HEK293 (cell line): Measurements from ENCODE around the gene S1PR2.

ENCODE experiments used
- BCL11B ChIP-seq: fragments of 450-650 bp; formaldehyde crosslinking; IDR thresholded peaks from 2 replicates; pipeline ENCODE4 v1.5.1; 2016; ENCODE audit warnings: low read depth, missing biosample characterization, missing genetic modification characterization
- HOXC10 ChIP-seq: sonication (generic); formaldehyde crosslinking; IDR thresholded peaks from 2 replicates; pipeline ENCODE4 v1.8.1; 2023; ENCODE audit warnings: mild to moderate bottlenecking, missing genetic modification reagents
- KLF16 ChIP-seq: fragments of 450-650 bp; formaldehyde crosslinking; IDR thresholded peaks from 2 replicates; pipeline ENCODE4 v1.5.1; 2017; ENCODE audit warnings: missing biosample characterization, missing genetic modification characterization
- PRDM4 ChIP-seq: fragments of 450-650 bp; formaldehyde crosslinking; IDR thresholded peaks from 2 replicates; pipeline ENCODE4 v1.5.1; 2017; ENCODE audit warnings: missing biosample characterization, missing genetic modification characterization
- TRIM28 ChIP-seq: IDR thresholded peaks from 2 replicates; pipeline ENCODE4 v1.6.1; 2011; ENCODE audit warnings: low read length, control low read depth, borderline replicate concordance
- ZBTB6 ChIP-seq: fragments of 450-650 bp; formaldehyde crosslinking; IDR thresholded peaks from 2 replicates; pipeline ENCODE4 v1.5.1; 2017; ENCODE audit warnings: missing biosample characterization, missing genetic modification characterization
- ZNF23 ChIP-seq: fragments of 450-650 bp; formaldehyde crosslinking; IDR thresholded peaks from 2 replicates; pipeline ENCODE4 v1.5.1; 2016; ENCODE audit warnings: missing biosample characterization, missing genetic modification characterization, borderline replicate concordance
- ZNF248 ChIP-seq: fragments of 450-650 bp; formaldehyde crosslinking; IDR thresholded peaks from 2 replicates; pipeline ENCODE4 v1.5.1; 2017; ENCODE audit warnings: missing biosample characterization, missing genetic modification characterization
- ZNF26 ChIP-seq: fragments of 450-650 bp; formaldehyde crosslinking; IDR thresholded peaks from 2 replicates; pipeline ENCODE4 v1.5.1; 2016; ENCODE audit warnings: missing biosample characterization, missing genetic modification characterization
- ZNF274 ChIP-seq, 2 experiments: fragments of 200-500 bp in 1 of 2; fragments of 450-650 bp in 1 of 2; sonication (Bioruptor generic) in 1 of 2; formaldehyde crosslinking in 1 of 2; IDR thresholded peaks; 2 replicates each; pipeline versions ENCODE4 v1.5.1 to v1.6.1; 2014 to 2016; ENCODE audit warnings: borderline replicate concordance in 1 of 2, inconsistent platforms in 1 of 2, low read length in 1 of 2, missing biosample characterization in 1 of 2, missing genetic modification characterization in 1 of 2
- ZNF362 ChIP-seq: fragments of 450-650 bp; formaldehyde crosslinking; IDR thresholded peaks from 2 replicates; pipeline ENCODE4 v1.5.1; 2016; ENCODE audit warnings: missing biosample characterization, missing genetic modification characterization
- ZNF426 ChIP-seq: fragments of 450-650 bp; formaldehyde crosslinking; IDR thresholded peaks from 2 replicates; pipeline ENCODE4 v1.5.1; 2017; ENCODE audit warnings: missing biosample characterization, missing genetic modification characterization, mild to moderate bottlenecking, inconsistent platforms, moderate library complexity
- ZNF433 ChIP-seq: fragments of 450-650 bp; formaldehyde crosslinking; IDR thresholded peaks from 2 replicates; pipeline ENCODE4 v1.5.1; 2016; ENCODE audit warnings: missing biosample characterization, missing genetic modification characterization, low read depth
- ZNF473 ChIP-seq: fragments of 450-650 bp; formaldehyde crosslinking; IDR thresholded peaks from 2 replicates; pipeline ENCODE4 v1.5.1; 2017; ENCODE audit warnings: missing biosample characterization, missing genetic modification characterization
- ZNF548 ChIP-seq: fragments of 450-650 bp; formaldehyde crosslinking; IDR thresholded peaks from 2 replicates; pipeline ENCODE4 v1.5.1; 2016; ENCODE audit warnings: missing biosample characterization, missing genetic modification characterization
- ZNF596 ChIP-seq: fragments of 450-650 bp; IDR thresholded peaks from 2 replicates; pipeline ENCODE4 v1.5.0; 2018; ENCODE audit warnings: missing biosample characterization, mild to moderate bottlenecking, missing genetic modification characterization, moderate library complexity
- ZNF660 ChIP-seq: fragments of 450-650 bp; IDR thresholded peaks from 2 replicates; pipeline ENCODE4 v1.5.1; 2018; ENCODE audit warnings: missing biosample characterization, mild to moderate bottlenecking, missing genetic modification characterization
- TF ChIP-seq, protein P1 (sequence below): fragments of 450-650 bp; formaldehyde crosslinking; IDR thresholded peaks from 2 replicates; pipeline ENCODE4 v1.5.1; 2017; ENCODE audit warnings: missing biosample characterization, mild to moderate bottlenecking, missing genetic modification characterization, moderate library complexity
- TF ChIP-seq, protein P2 (sequence below): fragments of 450-650 bp; formaldehyde crosslinking; IDR thresholded peaks from 2 replicates; pipeline ENCODE4 v1.5.1; 2017; ENCODE audit warnings: missing biosample characterization, missing genetic modification characterization
- TF ChIP-seq, protein P3 (sequence below): fragments of 450-650 bp; formaldehyde crosslinking; optimal IDR thresholded peaks from 2 replicates; pipeline ENCODE3; 2016; ENCODE audit warnings: missing biosample characterization, mild to moderate bottlenecking, missing genetic modification characterization
- TF ChIP-seq, protein P4 (sequence below): fragments of 450-650 bp; formaldehyde crosslinking; conservative IDR thresholded peaks from 2 replicates; pipeline ENCODE4 v1.5.1; 2016; ENCODE audit warnings: low read depth, missing biosample characterization, missing genetic modification characterization

Gene S1PR2

GRCh38 chr19:10194500-10195198 lies 36.5 kb downstream of the S1PR2 start, which contains the start of gene DNMT1 (continued):
- peak; percentile 76 for TF ChIP-seq KLF16
- no peak for TF ChIP-seq ZNF26 (tag by site-specific recombination)
- no peak for TF ChIP-seq TRIM28
- TF ChIP-seq HOXC10 (CRISPR knock-in tag) = 0 out of 2 replicates have a peak, but pooled peaks have one; percentile 91
- TF ChIP-seq ZNF473 (tag by site-specific recombination) = no peak
- TF ChIP-seq, protein P1, sequence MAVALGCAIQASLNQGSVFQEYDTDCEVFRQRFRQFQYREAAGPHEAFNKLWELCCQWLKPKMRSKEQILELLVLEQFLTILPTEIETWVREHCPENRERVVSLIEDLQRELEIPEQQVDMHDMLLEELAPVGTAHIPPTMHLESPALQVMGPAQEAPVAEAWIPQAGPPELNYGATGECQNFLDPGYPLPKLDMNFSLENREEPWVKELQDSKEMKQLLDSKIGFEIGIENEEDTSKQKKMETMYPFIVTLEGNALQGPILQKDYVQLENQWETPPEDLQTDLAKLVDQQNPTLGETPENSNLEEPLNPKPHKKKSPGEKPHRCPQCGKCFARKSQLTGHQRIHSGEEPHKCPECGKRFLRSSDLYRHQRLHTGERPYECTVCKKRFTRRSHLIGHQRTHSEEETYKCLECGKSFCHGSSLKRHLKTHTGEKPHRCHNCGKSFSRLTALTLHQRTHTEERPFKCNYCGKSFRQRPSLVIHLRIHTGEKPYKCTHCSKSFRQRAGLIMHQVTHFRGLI (tag by site-specific recombination) = no peak; the same call in 1 of the 2 replicates
- TF ChIP-seq, protein P2, sequence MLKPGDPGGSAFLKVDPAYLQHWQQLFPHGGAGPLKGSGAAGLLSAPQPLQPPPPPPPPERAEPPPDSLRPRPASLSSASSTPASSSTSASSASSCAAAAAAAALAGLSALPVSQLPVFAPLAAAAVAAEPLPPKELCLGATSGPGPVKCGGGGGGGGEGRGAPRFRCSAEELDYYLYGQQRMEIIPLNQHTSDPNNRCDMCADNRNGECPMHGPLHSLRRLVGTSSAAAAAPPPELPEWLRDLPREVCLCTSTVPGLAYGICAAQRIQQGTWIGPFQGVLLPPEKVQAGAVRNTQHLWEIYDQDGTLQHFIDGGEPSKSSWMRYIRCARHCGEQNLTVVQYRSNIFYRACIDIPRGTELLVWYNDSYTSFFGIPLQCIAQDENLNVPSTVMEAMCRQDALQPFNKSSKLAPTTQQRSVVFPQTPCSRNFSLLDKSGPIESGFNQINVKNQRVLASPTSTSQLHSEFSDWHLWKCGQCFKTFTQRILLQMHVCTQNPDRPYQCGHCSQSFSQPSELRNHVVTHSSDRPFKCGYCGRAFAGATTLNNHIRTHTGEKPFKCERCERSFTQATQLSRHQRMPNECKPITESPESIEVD (tag by site-specific recombination) = no peak
- TF ChIP-seq, protein P3, sequence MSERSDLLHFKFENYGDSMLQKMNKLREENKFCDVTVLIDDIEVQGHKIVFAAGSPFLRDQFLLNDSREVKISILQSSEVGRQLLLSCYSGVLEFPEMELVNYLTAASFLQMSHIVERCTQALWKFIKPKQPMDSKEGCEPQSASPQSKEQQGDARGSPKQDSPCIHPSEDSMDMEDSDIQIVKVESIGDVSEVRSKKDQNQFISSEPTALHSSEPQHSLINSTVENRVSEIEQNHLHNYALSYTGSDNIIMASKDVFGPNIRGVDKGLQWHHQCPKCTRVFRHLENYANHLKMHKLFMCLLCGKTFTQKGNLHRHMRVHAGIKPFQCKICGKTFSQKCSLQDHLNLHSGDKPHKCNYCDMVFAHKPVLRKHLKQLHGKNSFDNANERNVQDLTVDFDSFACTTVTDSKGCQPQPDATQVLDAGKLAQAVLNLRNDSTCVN (tag by site-specific recombination) = peak; percentile 99
- TF ChIP-seq ZNF596 (tag by site-specific recombination) = no peak
- TF ChIP-seq, protein P4, sequence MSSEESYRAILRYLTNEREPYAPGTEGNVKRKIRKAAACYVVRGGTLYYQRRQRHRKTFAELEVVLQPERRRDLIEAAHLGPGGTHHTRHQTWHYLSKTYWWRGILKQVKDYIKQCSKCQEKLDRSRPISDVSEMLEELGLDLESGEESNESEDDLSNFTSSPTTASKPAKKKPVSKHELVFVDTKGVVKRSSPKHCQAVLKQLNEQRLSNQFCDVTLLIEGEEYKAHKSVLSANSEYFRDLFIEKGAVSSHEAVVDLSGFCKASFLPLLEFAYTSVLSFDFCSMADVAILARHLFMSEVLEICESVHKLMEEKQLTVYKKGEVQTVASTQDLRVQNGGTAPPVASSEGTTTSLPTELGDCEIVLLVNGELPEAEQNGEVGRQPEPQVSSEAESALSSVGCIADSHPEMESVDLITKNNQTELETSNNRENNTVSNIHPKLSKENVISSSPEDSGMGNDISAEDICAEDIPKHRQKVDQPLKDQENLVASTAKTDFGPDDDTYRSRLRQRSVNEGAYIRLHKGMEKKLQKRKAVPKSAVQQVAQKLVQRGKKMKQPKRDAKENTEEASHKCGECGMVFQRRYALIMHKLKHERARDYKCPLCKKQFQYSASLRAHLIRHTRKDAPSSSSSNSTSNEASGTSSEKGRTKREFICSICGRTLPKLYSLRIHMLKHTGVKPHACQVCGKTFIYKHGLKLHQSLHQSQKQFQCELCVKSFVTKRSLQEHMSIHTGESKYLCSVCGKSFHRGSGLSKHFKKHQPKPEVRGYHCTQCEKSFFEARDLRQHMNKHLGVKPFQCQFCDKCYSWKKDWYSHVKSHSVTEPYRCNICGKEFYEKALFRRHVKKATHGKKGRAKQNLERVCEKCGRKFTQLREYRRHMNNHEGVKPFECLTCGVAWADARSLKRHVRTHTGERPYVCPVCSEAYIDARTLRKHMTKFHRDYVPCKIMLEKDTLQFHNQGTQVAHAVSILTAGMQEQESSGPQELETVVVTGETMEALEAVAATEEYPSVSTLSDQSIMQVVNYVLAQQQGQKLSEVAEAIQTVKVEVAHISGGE (tag by site-specific recombination) = peak; percentile 89
- no peak for TF ChIP-seq ZNF23 (tag by site-specific recombination)
- no peak for TF ChIP-seq PRDM4 (tag by site-specific recombination)
- no peak for TF ChIP-seq ZNF548 (tag by site-specific recombination)
- TF ChIP-seq ZNF660 = peak; percentile 23; the same call in 1 of the 2 replicates
- no peak for TF ChIP-seq ZNF362
- no peak for TF ChIP-seq ZNF274 (IDR thresholded peaks at IDR 0.05; ENCODE audit: low read length)
- TF ChIP-seq ZNF274 (tag by site-specific recombination; IDR thresholded peaks at IDR 0.05; ENCODE audit: borderline replicate concordance) = no peak
- TF ChIP-seq ZBTB6 = no peak
- TF ChIP-seq ZNF426 (tag by site-specific recombination) = no peak
- TF ChIP-seq ZNF248 (tag by site-specific recombination) = no peak
- TF ChIP-seq ZNF433 = no peak
- peak; percentile 39; the same call in 1 of the 2 replicates for TF ChIP-seq BCL11B
